HEK293 (cell line): ENCODE measurements around the gene TBC1D13.

ENCODE experiments used
- CTCF ChIA-PET: fragments of 350-600 bp; formaldehyde crosslinking; extraction: SDS; loops from one replicate; lab custom pipeline; 2021; ENCODE audit warnings: antibody characterized with exemption; lab: Yijun Ruan, JAX
- POLR2A ChIA-PET: fragments of 300-600 bp; formaldehyde crosslinking; extraction: SDS; loops from one replicate; lab custom pipeline; 2020; ENCODE audit warnings: antibody characterized with exemption, inconsistent platforms; lab: Yijun Ruan, JAX
- H3K27ac ChIP-seq: fragments of 200-500 bp; sonication (Bioruptor generic); 2 replicates; pipeline ENCODE4 v1.5.1; 2014; ENCODE audit warnings: low read depth, low read length, control low read depth, inconsistent platforms; ENCODE audit errors: extremely low read depth
- H3K36me3 ChIP-seq, 2 experiments: fragments of 200-500 bp in 1 of 2; sonication (Bioruptor generic) in 1 of 2; 1 replicate in 1 of 2; 2 replicates in 1 of 2; pipeline ENCODE4 v1.5.1; 2014 to 2017; ENCODE audit warnings: inconsistent platforms in 2 of 2, low read length in 2 of 2; ENCODE audit not compliant: control insufficient read depth in 2 of 2, insufficient read depth in 1 of 2
- H3K4me1 ChIP-seq: fragments of 200-500 bp; sonication (Bioruptor generic); 2 replicates; pipeline ENCODE4 v1.5.1; 2014; ENCODE audit warnings: mild to moderate bottlenecking, low read length, inconsistent platforms; ENCODE audit not compliant: control insufficient read depth, insufficient read depth
- H3K4me3 ChIP-seq: 2 replicates; pipeline ENCODE4 v1.5.1; 2011; ENCODE audit warnings: low read depth, mild to moderate bottlenecking, control low read depth, low read length, moderate library complexity
- H3K9me3 ChIP-seq: fragments of 200-500 bp; sonication (Bioruptor generic); 2 replicates; pipeline ENCODE4 v1.5.1; 2014; ENCODE audit warnings: low read depth, low read length, inconsistent platforms; ENCODE audit not compliant: control insufficient read depth, insufficient read depth
- BCL11A ChIP-seq: fragments of 450-650 bp; formaldehyde crosslinking; IDR thresholded peaks from 2 replicates; pipeline ENCODE4 v1.5.1; 2016; ENCODE audit warnings: low read depth, missing biosample characterization, missing genetic modification characterization
- KLF9 ChIP-seq: fragments of 450-650 bp; formaldehyde crosslinking; IDR thresholded peaks from 2 replicates; pipeline ENCODE4 v1.5.1; 2016; ENCODE audit warnings: missing biosample characterization, missing genetic modification characterization, low read depth
- SP7 ChIP-seq: fragments of 450-650 bp; formaldehyde crosslinking; IDR thresholded peaks from 2 replicates; pipeline ENCODE4 v1.5.1; 2016; ENCODE audit warnings: missing biosample characterization, missing genetic modification characterization
- YY2 ChIP-seq: fragments of 450-650 bp; formaldehyde crosslinking; IDR thresholded peaks from 2 replicates; pipeline ENCODE4 v1.5.1; 2016; ENCODE audit warnings: missing biosample characterization, missing genetic modification characterization
- ZBTB21 ChIP-seq: fragments of 450-650 bp; formaldehyde crosslinking; IDR thresholded peaks from 2 replicates; pipeline ENCODE4 v1.5.1; 2017; ENCODE audit warnings: missing biosample characterization, missing genetic modification characterization
- ZBTB49 ChIP-seq: fragments of 450-650 bp; formaldehyde crosslinking; IDR thresholded peaks from 2 replicates; pipeline ENCODE4 v1.5.1; 2016; ENCODE audit warnings: missing biosample characterization, missing genetic modification characterization, low read depth
- ZBTB8A ChIP-seq: fragments of 450-650 bp; formaldehyde crosslinking; IDR thresholded peaks from 2 replicates; pipeline ENCODE4 v1.5.1; 2016; ENCODE audit warnings: missing biosample characterization, missing genetic modification characterization
- ZFP41 ChIP-seq: fragments of 450-650 bp; formaldehyde crosslinking; IDR thresholded peaks from 2 replicates; pipeline ENCODE4 v1.5.1; 2016; ENCODE audit warnings: missing biosample characterization, missing genetic modification characterization, borderline replicate concordance
- ZFP69B ChIP-seq: fragments of 450-650 bp; formaldehyde crosslinking; IDR thresholded peaks from 2 replicates; pipeline ENCODE4 v1.5.1; 2016; ENCODE audit warnings: missing biosample characterization, missing genetic modification characterization
- ZIC2 ChIP-seq: fragments of 450-650 bp; formaldehyde crosslinking; IDR thresholded peaks from 2 replicates; pipeline ENCODE4 v1.5.1; 2016; ENCODE audit warnings: missing biosample characterization, missing genetic modification characterization
- ZNF146 ChIP-seq: fragments of 450-650 bp; formaldehyde crosslinking; IDR thresholded peaks from 2 replicates; pipeline ENCODE4 v1.5.1; 2016; ENCODE audit warnings: missing biosample characterization, missing genetic modification characterization
- ZNF18 ChIP-seq: fragments of 450-650 bp; formaldehyde crosslinking; IDR thresholded peaks from 2 replicates; pipeline ENCODE4 v1.5.1; 2016; ENCODE audit warnings: missing biosample characterization, missing genetic modification characterization
- ZNF24 ChIP-seq: fragments of 450-650 bp; formaldehyde crosslinking; IDR thresholded peaks from 2 replicates; pipeline ENCODE4 v1.5.1; 2016; ENCODE audit warnings: missing biosample characterization, missing genetic modification characterization
- ZNF311 ChIP-seq: fragments of 450-650 bp; formaldehyde crosslinking; IDR thresholded peaks from 2 replicates; pipeline ENCODE4 v1.5.1; 2017; ENCODE audit warnings: missing biosample characterization, missing genetic modification characterization, borderline replicate concordance
- ZNF335 ChIP-seq: fragments of 450-650 bp; formaldehyde crosslinking; conservative IDR thresholded peaks from 2 replicates; pipeline ENCODE4 v1.5.1; 2016; ENCODE audit warnings: missing biosample characterization, missing genetic modification characterization
- ZNF350 ChIP-seq: fragments of 450-650 bp; formaldehyde crosslinking; IDR thresholded peaks from 2 replicates; pipeline ENCODE4 v1.5.0; 2017; ENCODE audit warnings: missing biosample characterization, mild to moderate bottlenecking, missing genetic modification characterization
- ZNF580 ChIP-seq: fragments of 450-650 bp; formaldehyde crosslinking; IDR thresholded peaks from 2 replicates; pipeline ENCODE4 v1.5.1; 2016; ENCODE audit warnings: missing biosample characterization, missing genetic modification characterization
- ZNF596 ChIP-seq: fragments of 450-650 bp; IDR thresholded peaks from 2 replicates; pipeline ENCODE4 v1.5.0; 2018; ENCODE audit warnings: missing biosample characterization, mild to moderate bottlenecking, missing genetic modification characterization, moderate library complexity
- ZNF600 ChIP-seq: fragments of 450-650 bp; formaldehyde crosslinking; IDR thresholded peaks from 2 replicates; pipeline ENCODE4 v1.5.1; 2016; ENCODE audit warnings: missing biosample characterization, missing genetic modification characterization
- ZSCAN23 ChIP-seq: fragments of 450-650 bp; formaldehyde crosslinking; IDR thresholded peaks from 2 replicates; pipeline ENCODE4 v1.5.1; 2016; ENCODE audit warnings: missing biosample characterization, missing genetic modification characterization
- TF ChIP-seq, protein P1 (sequence below): fragments of 450-650 bp; formaldehyde crosslinking; conservative IDR thresholded peaks from 2 replicates; pipeline ENCODE4 v1.5.1; 2016; ENCODE audit warnings: low read depth, missing biosample characterization, missing genetic modification characterization
- TF ChIP-seq, protein P2 (sequence below): fragments of 450-650 bp; formaldehyde crosslinking; IDR thresholded peaks from 2 replicates; pipeline ENCODE4 v1.5.1; 2016; ENCODE audit warnings: missing biosample characterization, missing genetic modification characterization
- TF ChIP-seq, protein P3 (sequence below): fragments of 450-650 bp; formaldehyde crosslinking; IDR thresholded peaks from 2 replicates; pipeline ENCODE4 v1.5.1; 2016; ENCODE audit warnings: missing biosample characterization, missing genetic modification characterization
- TF ChIP-seq, protein P4 (sequence below): fragments of 450-650 bp; formaldehyde crosslinking; IDR thresholded peaks from 2 replicates; pipeline ENCODE4 v1.5.1; 2016; ENCODE audit warnings: missing biosample characterization, missing genetic modification characterization

Gene TBC1D13

DNA sequence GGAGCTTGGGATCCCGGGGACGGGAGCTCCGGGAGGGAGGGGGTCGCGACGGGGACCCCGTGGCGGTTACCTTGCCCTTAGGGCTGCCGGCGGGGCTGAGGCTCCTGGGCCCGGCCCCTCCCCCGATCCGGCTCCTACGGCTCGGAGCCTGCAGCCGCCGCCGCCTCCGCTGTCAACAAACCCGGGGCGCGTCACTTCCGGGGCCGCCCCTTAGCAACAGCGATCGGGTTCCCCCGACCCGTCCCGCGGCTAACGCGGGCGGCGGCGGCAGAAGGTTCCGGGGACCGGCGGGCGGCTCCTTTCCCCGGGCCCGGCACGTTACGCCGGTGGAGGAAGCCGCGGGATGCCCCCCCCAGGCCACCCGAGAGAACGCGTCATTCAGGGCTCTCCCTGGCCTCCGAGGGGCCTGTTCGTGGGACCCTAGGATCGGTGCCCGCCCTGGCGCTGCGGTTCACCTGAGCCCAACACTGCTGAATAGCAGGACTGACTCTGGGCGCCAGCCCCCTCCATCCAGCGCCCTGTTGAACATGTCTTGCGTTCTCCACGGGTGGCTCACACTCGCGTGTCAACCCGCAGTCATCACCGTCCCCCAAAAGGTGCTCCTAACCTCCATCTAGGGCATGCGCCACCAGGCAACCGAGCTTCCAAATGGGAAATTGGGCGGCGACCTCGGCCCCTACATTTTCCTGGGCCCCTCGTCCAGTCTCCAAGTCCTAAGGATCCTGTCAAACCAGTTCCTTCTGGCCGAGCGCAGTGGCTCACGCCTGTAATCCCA is 15.1 kb upstream of the TBC1D13 start, which contains the start of gene ZER1:
Gene ZER1, minus strand, starts transcription at position 183 of the 775 bp plus-strand sequence. CDS start 16,362 bp downstream, outside the sequence.
- H3K9me3 ChIP-seq, result no peaks in the 10 kb centered on the region
- H3K27ac ChIP-seq, result peak within 1 kb of the TSS; percentile 85
- H3K4me1 ChIP-seq, result no peaks in the 10 kb centered on the region
- peak within 1 kb of the TSS; percentile 64 for H3K4me3 ChIP-seq
- H3K36me3 ChIP-seq, result peaks cover 0 to 16% of the 10 kb centered on the region in 2 experiments; a peak in 1 of 3 replicates
- POLR2A ChIA-PET, result interaction anchor here (1.0 to 1.2 kb wide), 5 partner anchors 11 to 58 kb away, joined by 3 to 5 read pairs (median 4); partner anchors contain the start of genes ENDOG and SPOUT1
- CTCF ChIA-PET, result interaction anchor here (0.9 to 1.5 kb wide), 5 partner anchors 14 to 46 kb away, joined by 3 to 7 read pairs (median 5); partner anchors contain the start of gene ENDOG
- TF ChIP-seq ZNF350 (tag by site-specific recombination) (no peak), ZNF24 (peak; percentile 85), KLF9 (tag by site-specific recombination) (peak; percentile 75), BCL11A (tag by site-specific recombination) (no peak), ZBTB8A (tag by site-specific recombination) (peak; percentile 77), ZIC2 (tag by site-specific recombination) (peak; percentile 57), ZBTB49 (tag by site-specific recombination) (no peak), ZNF18 (tag by site-specific recombination) (peak; percentile 23; the same call in 1 of the 2 replicates), ZFP69B (peak; percentile 90), ZNF146 (tag by site-specific recombination) (peak; percentile 64; the same call in 1 of the 2 replicates), ZNF311 (tag by site-specific recombination) (no peak), ZBTB21 (tag by site-specific recombination) (peak; percentile 51; the same call in 1 of the 2 replicates), ZNF580 (tag by site-specific recombination) (peak; percentile 85), ZNF600 (tag by site-specific recombination) (no peak), ZNF596 (tag by site-specific recombination) (peak; percentile 55; the same call in 1 of the 2 replicates), ZFP41 (tag by site-specific recombination) (no peak), ZNF335 (peak; percentile 47), SP7 (tag by site-specific recombination) (peak; percentile 91), YY2 (tag by site-specific recombination) (peak; percentile 71), ZSCAN23 (tag by site-specific recombination) (peak; percentile 69; the same call in 1 of the 2 replicates)
- TF ChIP-seq, protein P1, sequence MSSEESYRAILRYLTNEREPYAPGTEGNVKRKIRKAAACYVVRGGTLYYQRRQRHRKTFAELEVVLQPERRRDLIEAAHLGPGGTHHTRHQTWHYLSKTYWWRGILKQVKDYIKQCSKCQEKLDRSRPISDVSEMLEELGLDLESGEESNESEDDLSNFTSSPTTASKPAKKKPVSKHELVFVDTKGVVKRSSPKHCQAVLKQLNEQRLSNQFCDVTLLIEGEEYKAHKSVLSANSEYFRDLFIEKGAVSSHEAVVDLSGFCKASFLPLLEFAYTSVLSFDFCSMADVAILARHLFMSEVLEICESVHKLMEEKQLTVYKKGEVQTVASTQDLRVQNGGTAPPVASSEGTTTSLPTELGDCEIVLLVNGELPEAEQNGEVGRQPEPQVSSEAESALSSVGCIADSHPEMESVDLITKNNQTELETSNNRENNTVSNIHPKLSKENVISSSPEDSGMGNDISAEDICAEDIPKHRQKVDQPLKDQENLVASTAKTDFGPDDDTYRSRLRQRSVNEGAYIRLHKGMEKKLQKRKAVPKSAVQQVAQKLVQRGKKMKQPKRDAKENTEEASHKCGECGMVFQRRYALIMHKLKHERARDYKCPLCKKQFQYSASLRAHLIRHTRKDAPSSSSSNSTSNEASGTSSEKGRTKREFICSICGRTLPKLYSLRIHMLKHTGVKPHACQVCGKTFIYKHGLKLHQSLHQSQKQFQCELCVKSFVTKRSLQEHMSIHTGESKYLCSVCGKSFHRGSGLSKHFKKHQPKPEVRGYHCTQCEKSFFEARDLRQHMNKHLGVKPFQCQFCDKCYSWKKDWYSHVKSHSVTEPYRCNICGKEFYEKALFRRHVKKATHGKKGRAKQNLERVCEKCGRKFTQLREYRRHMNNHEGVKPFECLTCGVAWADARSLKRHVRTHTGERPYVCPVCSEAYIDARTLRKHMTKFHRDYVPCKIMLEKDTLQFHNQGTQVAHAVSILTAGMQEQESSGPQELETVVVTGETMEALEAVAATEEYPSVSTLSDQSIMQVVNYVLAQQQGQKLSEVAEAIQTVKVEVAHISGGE (tag by site-specific recombination), result peak; percentile 99
- TF ChIP-seq, protein P2, sequence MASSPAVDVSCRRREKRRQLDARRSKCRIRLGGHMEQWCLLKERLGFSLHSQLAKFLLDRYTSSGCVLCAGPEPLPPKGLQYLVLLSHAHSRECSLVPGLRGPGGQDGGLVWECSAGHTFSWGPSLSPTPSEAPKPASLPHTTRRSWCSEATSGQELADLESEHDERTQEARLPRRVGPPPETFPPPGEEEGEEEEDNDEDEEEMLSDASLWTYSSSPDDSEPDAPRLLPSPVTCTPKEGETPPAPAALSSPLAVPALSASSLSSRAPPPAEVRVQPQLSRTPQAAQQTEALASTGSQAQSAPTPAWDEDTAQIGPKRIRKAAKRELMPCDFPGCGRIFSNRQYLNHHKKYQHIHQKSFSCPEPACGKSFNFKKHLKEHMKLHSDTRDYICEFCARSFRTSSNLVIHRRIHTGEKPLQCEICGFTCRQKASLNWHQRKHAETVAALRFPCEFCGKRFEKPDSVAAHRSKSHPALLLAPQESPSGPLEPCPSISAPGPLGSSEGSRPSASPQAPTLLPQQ, result peak; percentile 91
- TF ChIP-seq, protein P3, sequence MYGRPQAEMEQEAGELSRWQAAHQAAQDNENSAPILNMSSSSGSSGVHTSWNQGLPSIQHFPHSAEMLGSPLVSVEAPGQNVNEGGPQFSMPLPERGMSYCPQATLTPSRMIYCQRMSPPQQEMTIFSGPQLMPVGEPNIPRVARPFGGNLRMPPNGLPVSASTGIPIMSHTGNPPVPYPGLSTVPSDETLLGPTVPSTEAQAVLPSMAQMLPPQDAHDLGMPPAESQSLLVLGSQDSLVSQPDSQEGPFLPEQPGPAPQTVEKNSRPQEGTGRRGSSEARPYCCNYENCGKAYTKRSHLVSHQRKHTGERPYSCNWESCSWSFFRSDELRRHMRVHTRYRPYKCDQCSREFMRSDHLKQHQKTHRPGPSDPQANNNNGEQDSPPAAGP (tag by site-specific recombination), result peak; percentile 94
- TF ChIP-seq, protein P4, sequence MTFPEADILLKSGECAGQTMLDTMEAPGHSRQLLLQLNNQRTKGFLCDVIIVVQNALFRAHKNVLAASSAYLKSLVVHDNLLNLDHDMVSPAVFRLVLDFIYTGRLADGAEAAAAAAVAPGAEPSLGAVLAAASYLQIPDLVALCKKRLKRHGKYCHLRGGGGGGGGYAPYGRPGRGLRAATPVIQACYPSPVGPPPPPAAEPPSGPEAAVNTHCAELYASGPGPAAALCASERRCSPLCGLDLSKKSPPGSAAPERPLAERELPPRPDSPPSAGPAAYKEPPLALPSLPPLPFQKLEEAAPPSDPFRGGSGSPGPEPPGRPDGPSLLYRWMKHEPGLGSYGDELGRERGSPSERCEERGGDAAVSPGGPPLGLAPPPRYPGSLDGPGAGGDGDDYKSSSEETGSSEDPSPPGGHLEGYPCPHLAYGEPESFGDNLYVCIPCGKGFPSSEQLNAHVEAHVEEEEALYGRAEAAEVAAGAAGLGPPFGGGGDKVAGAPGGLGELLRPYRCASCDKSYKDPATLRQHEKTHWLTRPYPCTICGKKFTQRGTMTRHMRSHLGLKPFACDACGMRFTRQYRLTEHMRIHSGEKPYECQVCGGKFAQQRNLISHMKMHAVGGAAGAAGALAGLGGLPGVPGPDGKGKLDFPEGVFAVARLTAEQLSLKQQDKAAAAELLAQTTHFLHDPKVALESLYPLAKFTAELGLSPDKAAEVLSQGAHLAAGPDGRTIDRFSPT (tag by site-specific recombination), result 0 out of 2 replicates have a peak, but pooled peaks have one; percentile 28
